GM21529 (cell line): ENCODE data around the gene LTBP3.
"Not testable (repeated sequence)": the region's sequence is repeated elsewhere in the genome, so short reads cannot be mapped to it uniquely, and the experiment has no call there.

ENCODE experiments used
- ATAC-seq: cut with Tn5 transposase; IDR thresholded peaks from one replicate; pipeline ENCODE4 v1.9.1; 2021; ENCODE audit not compliant: unreplicated experiment

LTBP3 gene

GRCh38 chr11:65518941-65519549 is 39.1 kb downstream of the LTBP3 start:
- ATAC-seq: not testable (repeated sequence)

- no peak for ATAC-seq
These were observed 41.8 kb downstream of the LTBP3 start for GRCh38 chr11:65516135-65516968.

DNA sequence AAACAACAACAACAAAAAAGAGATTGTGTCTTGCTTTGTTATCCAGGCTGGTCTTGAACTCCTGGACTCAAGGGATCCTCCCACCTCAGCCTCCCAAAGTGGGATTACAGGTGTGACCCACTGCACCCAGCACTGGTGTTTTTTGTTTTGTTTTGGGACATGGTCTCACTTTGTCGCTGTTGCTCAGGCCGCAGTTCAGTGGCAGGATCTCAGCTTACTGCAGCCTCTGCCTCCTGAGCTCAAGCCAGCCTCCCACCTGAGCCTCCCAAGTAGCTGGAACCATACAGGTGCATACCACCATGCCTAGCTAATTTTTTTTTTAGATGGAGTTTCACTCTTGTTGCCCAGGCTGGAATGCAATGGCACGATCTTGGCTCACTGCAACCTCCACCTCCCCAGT is 45.8 kb downstream of the LTBP3 start:
- ATAC-seq: not testable (repeated sequence)

- ATAC-seq: peak; percentile 40
These were observed 51.2 kb downstream of the LTBP3 start for GRCh38 chr11:65506772-65507505.

DNA sequence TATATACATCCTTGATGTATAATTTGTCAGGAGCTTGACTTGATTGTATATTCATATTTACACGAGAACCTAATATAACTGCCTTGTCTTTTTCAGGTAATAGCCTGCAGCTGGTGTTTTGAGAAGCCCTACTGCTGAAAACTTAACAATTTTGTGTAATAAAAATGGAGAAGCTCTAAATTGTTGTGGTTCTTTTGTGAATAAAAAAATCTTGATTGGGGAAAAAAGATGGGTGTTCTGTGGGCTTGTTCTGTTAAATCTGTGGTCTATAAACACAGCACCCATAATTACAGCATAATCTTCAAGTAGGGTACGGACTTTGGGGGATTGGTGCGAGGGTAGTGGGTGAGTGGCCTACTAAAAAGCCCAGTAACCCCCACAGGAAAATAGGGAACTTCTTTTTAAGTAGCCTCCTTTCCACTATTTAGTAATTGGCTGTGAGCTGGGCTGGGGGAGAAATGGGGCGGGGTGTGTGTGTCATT is 51.8 kb downstream of the LTBP3 start:
- no peak for ATAC-seq

- ATAC-seq: no peak
These were observed 52.5 kb downstream of the LTBP3 start for GRCh38 chr11:65505466-65506289.

DNA sequence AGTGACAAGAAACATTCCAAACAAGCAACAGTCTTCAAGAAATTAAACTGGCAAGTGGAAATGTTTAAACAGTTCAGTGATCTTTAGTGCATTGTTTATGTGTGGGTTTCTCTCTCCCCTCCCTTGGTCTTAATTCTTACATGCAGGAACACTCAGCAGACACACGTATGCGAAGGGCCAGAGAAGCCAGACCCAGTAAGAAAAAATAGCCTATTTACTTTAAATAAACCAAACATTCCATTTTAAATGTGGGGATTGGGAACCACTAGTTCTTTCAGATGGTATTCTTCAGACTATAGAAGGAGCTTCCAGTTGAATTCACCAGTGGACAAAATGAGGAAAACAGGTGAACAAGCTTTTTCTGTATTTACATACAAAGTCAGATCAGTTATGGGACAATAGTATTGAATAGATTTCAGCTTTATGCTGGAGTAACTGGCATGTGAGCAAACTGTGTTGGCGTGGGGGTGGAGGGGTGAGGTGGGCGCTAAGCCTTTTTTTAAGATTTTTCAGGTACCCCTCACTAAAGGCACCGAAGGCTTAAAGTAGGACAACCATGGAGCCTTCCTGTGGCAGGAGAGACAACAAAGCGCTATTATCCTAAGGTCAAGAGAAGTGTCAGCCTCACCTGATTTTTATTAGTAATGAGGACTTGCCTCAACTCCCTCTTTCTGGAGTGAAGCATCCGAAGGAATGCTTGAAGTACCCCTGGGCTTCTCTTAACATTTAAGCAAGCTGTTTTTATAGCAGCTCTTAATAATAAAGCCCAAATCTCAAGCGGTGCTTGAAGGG is 53.3 kb downstream of the LTBP3 start:
- no peak for ATAC-seq

DNA sequence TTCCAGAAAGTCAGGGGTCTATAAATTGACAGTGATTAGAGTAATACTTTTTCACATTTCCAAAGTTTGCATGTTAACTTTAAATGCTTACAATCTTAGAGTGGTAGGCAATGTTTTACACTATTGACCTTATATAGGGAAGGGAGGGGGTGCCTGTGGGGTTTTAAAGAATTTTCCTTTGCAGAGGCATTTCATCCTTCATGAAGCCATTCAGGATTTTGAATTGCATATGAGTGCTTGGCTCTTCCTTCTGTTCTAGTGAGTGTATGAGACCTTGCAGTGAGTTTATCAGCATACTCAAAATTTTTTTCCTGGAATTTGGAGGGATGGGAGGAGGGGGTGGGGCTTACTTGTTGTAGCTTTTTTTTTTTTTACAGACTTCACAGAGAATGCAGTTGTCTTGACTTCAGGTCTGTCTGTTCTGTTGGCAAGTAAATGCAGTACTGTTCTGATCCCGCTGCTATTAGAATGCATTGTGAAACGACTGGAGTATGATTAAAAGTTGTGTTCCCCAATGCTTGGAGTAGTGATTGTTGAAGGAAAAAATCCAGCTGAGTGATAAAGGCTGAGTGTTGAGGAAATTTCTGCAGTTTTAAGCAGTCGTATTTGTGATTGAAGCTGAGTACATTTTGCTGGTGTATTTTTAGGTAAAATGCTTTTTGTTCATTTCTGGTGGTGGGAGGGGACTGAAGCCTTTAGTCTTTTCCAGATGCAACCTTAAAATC is 54.0 kb downstream of the LTBP3 start:
- ATAC-seq: no peak

DNA sequence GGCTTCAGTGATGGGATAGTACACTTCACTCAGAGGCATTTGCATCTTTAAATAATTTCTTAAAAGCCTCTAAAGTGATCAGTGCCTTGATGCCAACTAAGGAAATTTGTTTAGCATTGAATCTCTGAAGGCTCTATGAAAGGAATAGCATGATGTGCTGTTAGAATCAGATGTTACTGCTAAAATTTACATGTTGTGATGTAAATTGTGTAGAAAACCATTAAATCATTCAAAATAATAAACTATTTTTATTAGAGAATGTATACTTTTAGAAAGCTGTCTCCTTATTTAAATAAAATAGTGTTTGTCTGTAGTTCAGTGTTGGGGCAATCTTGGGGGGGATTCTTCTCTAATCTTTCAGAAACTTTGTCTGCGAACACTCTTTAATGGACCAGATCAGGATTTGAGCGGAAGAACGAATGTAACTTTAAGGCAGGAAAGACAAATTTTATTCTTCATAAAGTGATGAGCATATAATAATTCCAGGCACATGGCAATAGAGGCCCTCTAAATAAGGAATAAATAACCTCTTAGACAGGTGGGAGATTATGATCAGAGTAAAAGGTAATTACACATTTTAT is 54.7 kb downstream of the LTBP3 start:
- ATAC-seq: no peak

- ATAC-seq: no peak
These were observed 55.4 kb downstream of the LTBP3 start for GRCh38 chr11:65502555-65503367.

DNA sequence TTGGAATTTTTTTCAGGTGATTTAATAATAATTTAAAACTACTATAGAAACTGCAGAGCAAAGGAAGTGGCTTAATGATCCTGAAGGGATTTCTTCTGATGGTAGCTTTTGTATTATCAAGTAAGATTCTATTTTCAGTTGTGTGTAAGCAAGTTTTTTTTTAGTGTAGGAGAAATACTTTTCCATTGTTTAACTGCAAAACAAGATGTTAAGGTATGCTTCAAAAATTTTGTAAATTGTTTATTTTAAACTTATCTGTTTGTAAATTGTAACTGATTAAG is 55.9 kb downstream of the LTBP3 start:
- no peak for ATAC-seq

DNA sequence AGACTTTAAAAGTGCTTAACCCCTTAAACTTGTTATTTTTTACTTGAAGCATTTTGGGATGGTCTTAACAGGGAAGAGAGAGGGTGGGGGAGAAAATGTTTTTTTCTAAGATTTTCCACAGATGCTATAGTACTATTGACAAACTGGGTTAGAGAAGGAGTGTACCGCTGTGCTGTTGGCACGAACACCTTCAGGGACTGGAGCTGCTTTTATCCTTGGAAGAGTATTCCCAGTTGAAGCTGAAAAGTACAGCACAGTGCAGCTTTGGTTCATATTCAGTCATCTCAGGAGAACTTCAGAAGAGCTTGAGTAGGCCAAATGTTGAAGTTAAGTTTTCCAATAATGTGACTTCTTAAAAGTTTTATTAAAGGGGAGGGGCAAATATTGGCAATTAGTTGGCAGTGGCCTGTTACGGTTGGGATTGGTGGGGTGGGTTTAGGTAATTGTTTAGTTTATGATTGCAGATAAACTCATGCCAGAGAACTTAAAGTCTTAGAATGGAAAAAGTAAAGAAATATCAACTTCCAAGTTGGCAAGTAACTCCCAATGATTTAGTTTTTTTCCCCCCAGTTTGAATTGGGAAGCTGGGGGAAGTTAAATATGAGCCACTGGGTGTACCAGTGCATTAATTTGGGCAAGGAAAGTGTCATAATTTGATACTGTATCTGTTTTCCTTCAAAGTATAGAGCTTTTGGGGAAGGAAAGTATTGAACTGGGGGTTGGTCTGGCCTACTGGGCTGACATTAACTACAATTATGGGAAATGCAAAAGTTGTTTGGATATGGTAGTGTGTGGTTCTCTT is 56.5 kb downstream of the LTBP3 start:
- ATAC-seq: no peak

DNA sequence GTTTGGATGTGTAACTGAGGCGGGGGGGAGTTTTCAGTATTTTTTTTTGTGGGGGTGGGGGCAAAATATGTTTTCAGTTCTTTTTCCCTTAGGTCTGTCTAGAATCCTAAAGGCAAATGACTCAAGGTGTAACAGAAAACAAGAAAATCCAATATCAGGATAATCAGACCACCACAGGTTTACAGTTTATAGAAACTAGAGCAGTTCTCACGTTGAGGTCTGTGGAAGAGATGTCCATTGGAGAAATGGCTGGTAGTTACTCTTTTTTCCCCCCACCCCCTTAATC is 57.0 kb downstream of the LTBP3 start:
- ATAC-seq: no peak

DNA sequence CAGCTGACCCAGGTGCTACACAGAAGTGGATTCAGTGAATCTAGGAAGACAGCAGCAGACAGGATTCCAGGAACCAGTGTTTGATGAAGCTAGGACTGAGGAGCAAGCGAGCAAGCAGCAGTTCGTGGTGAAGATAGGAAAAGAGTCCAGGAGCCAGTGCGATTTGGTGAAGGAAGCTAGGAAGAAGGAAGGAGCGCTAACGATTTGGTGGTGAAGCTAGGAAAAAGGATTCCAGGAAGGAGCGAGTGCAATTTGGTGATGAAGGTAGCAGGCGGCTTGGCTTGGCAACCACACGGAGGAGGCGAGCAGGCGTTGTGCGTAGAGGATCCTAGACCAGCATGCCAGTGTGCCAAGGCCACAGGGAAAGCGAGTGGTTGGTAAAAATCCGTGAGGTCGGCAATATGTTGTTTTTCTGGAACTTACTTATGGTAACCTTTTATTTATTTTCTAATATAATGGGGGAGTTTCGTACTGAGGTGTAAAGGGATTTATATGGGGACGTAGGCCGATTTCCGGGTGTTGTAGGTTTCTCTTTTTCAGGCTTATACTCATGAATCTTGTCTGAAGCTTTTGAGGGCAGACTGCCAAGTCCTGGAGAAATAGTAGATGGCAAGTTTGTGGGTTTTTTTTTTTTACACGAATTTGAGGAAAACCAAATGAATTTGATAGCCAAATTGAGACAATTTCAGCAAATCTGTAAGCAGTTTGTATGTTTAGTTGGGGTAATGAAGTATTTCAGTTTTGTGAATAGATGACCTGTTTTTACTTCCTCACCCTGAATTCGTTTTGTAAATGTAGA is 57.6 kb downstream of the LTBP3 start:
- ATAC-seq: no peak

DNA sequence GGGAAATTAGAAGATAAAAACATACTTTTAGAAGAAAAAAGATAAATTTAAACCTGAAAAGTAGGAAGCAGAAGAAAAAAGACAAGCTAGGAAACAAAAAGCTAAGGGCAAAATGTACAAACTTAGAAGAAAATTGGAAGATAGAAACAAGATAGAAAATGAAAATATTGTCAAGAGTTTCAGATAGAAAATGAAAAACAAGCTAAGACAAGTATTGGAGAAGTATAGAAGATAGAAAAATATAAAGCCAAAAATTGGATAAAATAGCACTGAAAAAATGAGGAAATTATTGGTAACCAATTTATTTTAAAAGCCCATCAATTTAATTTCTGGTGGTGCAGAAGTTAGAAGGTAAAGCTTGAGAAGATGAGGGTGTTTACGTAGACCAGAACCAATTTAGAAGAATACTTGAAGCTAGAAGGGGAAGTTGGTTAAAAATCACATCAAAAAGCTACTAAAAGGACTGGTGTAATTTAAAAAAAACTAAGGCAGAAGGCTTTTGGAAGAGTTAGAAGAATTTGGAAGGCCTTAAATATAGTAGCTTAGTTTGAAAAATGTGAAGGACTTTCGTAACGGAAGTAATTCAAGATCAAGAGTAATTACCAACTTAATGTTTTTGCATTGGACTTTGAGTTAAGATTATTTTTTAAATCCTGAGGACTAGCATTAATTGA is 58.3 kb downstream of the LTBP3 start:
- no peak for ATAC-seq

- no peak for ATAC-seq
These were observed 59.0 kb downstream of the LTBP3 start, which contains the start of gene MALAT1 for GRCh38 chr11:65498977-65499712. Gene MALAT1, plus strand, starts transcription at chr11:65499045.
